DND-41 (cell line): Measurements from ENCODE around the gene SYNE4.

ENCODE experiments used
- ATAC-seq: fragments of 200-7000 bp; cut with Tn5 transposase; 3 replicates; pipeline ENCODE4 v1.9.1; 2021; ENCODE audit warnings: low read depth; ENCODE audit not compliant: insufficient read depth
- DNase-seq: peaks from one replicate; pipeline ENCODE4 v3.0.0-alpha.2; 2020
- H2AFZ ChIP-seq: 2 replicates; pipeline ENCODE4 v1.6.0; 2012; ENCODE audit warnings: low read depth, low read length
- H3K27ac ChIP-seq: 2 replicates; pipeline ENCODE4 v1.5.1; 2012; ENCODE audit warnings: low read length, inconsistent platforms
- H3K27me3 ChIP-seq: fragments of 200-600 bp; sonication (generic); 2 replicates; pipeline ENCODE4 v1.6.0; 2012; ENCODE audit warnings: low read length, mild to moderate bottlenecking, inconsistent platforms; ENCODE audit not compliant: insufficient read depth, poor library complexity
- H3K36me3 ChIP-seq: 2 replicates; pipeline ENCODE4 v1.5.1; 2012; ENCODE audit warnings: low read length, inconsistent platforms; ENCODE audit not compliant: insufficient read depth
- H3K4me1 ChIP-seq: 2 replicates; pipeline ENCODE4 v1.5.1; 2012; ENCODE audit warnings: mild to moderate bottlenecking, low read length; ENCODE audit not compliant: insufficient read depth
- H3K4me2 ChIP-seq: 2 replicates; pipeline ENCODE4 v1.6.0; 2012; ENCODE audit warnings: mild to moderate bottlenecking, moderate library complexity, low read length, inconsistent platforms; ENCODE audit not compliant: insufficient read depth
- H3K4me3 ChIP-seq, 2 experiments: fragments of 200-600 bp in 1 of 2; shearing (Covaris generic) in 1 of 2; 2 replicates each; pipeline ENCODE4 v1.5.1; 2012 to 2016; ENCODE audit warnings: inconsistent platforms in 2 of 2, low read length in 2 of 2, mild to moderate bottlenecking in 2 of 2, low read depth in 1 of 2, moderate library complexity in 1 of 2
- H3K79me2 ChIP-seq: 2 replicates; pipeline ENCODE4 v1.6.0; 2012; ENCODE audit warnings: low read length, inconsistent platforms; ENCODE audit not compliant: insufficient read depth
- H3K9ac ChIP-seq: 2 replicates; pipeline ENCODE4 v1.6.0; 2012; ENCODE audit warnings: low read depth, mild to moderate bottlenecking, inconsistent platforms, low read length, moderate library complexity
- H3K9me3 ChIP-seq: 2 replicates; pipeline ENCODE4 v1.5.1; 2012; ENCODE audit warnings: low read length, moderate library complexity, mild to moderate bottlenecking, inconsistent platforms; ENCODE audit not compliant: insufficient read depth, severe bottlenecking
- H4K20me1 ChIP-seq: 2 replicates; pipeline ENCODE4 v1.6.0; 2012; ENCODE audit warnings: low read length; ENCODE audit not compliant: insufficient read depth
- CTCF ChIP-seq: IDR thresholded peaks from 2 replicates; pipeline ENCODE4 v1.5.1; 2012; ENCODE audit warnings: borderline replicate concordance, low read length, moderate library complexity, mild to moderate bottlenecking; ENCODE audit not compliant: poor library complexity, severe bottlenecking; ENCODE audit errors: extremely low read depth
- EZH2 ChIP-seq: IDR thresholded peaks from 3 replicates; pipeline ENCODE4 v1.6.1; 2012; ENCODE audit warnings: borderline replicate concordance, low read depth, mild to moderate bottlenecking, moderate library complexity, low read length, inconsistent platforms; ENCODE audit not compliant: severe bottlenecking

Gene SYNE4

DNA sequence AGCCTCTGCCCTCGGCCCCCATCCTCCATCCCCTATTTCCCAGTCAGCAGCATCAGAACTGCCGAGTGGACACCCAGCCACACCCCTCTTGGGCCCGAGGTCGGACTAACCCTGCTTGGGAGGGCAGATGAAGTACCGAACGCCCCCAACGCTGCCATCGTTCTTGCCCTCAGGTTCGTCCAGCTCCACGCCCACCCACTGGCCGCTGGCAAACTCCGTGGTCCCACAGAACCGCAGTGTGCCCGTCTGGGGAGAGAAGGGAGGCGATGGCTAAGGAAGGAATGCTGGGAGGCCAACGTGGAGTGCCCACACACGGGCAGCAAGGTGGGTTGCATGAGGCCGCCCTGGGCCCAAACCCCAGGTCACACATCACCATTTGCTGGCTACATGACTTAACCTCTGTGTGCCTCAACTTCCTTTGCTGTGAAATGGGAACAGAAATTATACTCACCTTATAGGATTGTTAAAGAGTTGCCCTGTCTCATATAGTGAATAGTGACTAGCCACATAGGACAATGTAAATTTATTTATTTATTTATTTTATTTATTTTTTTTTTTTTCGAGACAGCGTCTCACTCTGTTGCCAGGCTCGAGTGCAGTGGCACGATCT lies 10.6 kb upstream of the SYNE4 start:
- Histone ChIP-seq H3K4me1 (peaks cover 15% of the 10 kb centered on the region), H3K27ac (no peak overlapping the region), H3K9ac (no peak overlapping the region), H3K27me3 (no peaks in the 10 kb centered on the region), H3K4me2 (no peak overlapping the region), H3K79me2 (peaks cover 22% of the 10 kb centered on the region), H2AFZ (no peak overlapping the region), H3K36me3 (peaks cover 53% of the 10 kb centered on the region), H4K20me1 (no peaks in the 10 kb centered on the region), H3K9me3 (no peaks in the 10 kb centered on the region), H3K4me3 (no peak overlapping the region)
- DNase-seq (no peak), ATAC-seq (no peak)
- TF ChIP-seq EZH2: no peak
- no peak for TF ChIP-seq CTCF

GRCh38 chr19:36014012-36014924 lies 5.7 kb upstream of the SYNE4 start, which contains the start of gene ALKBH6:
Gene ALKBH6, minus strand, starts transcription at chr19:36014213. Its CDS starts 816 bp downstream, at chr19:36013397.
- Histone ChIP-seq H3K79me2 (peaks cover 36% of the 10 kb centered on the region), H3K27ac (peak within 1 kb of the TSS; percentile 90), H3K4me3 (peak within 1 kb of the TSS; percentile 67 to 96), H3K9me3 (no peaks in the 10 kb centered on the region), H3K27me3 (no peaks in the 10 kb centered on the region), H3K36me3 (peaks cover 21% of the 10 kb centered on the region; the same call in 1 of the 2 replicates), H3K9ac (peak within 1 kb of the TSS; percentile 92), H3K4me2 (peak within 1 kb of the TSS; percentile 96), H4K20me1 (no peaks in the 10 kb centered on the region), H2AFZ (peak within 1 kb of the TSS; percentile 97), H3K4me1 (peaks cover 28% of the 10 kb centered on the region)
- peak; percentile 24 for TF ChIP-seq CTCF
- no peak for TF ChIP-seq EZH2
- peak; percentile 100 for DNase-seq
- ATAC-seq: peak; percentile 98

DNA sequence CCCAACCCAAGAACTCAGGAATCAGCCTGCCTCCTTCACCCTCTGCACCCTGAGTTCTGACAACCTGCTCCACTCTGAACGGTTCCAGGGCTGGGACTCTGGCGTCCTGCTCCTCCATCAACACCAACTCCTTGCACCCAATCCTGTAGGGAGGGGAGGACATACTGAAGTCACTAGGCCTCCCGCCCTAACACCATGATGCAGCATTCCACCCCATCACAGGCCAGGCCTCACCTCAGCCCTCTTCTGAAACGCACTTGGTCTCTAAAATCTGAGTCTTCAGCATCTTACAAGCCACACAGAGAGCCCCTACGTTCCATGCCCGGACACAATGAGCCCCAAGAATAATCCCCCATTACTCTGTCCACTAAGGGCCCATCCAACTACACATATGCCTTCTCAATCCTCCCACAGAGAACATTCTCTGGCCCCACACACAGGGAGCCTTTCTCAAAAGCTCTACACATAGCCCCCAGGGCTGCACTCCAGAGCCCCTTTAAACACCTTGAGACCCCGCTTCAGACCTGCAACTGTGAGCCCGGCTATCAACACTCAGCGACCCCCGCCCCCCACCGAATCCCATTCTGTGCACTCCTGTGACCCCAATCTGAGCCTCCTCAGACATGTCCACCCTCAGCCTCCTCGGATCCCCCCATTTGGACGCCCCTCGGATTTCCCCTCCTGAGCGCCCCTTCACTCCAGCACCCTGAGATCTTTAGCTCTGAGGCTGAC lies 4.8 kb upstream of the SYNE4 start:
- ATAC-seq (no peak), DNase-seq (no peak)
- H3K27ac ChIP-seq: peak overlapping the region; percentile 90
- H3K4me2 ChIP-seq: peak overlapping the region; percentile 96
- H3K36me3 ChIP-seq: 0 out of 2 replicates have a peak, but pooled peaks cover 15% of the 10 kb centered on the region
- H3K4me3 ChIP-seq: peak overlapping the region; percentile 67 to 96
- no peaks in the 10 kb centered on the region for H3K9me3 ChIP-seq
- peaks cover 36% of the 10 kb centered on the region for H3K79me2 ChIP-seq
- peak overlapping the region; percentile 97 for H2AFZ ChIP-seq
- TF ChIP-seq EZH2 (no peak), CTCF (no peak)
- no peaks in the 10 kb centered on the region for H4K20me1 ChIP-seq
- no peaks in the 10 kb centered on the region for H3K27me3 ChIP-seq
- H3K4me1 ChIP-seq: peaks cover 28% of the 10 kb centered on the region
- peak overlapping the region; percentile 92 for H3K9ac ChIP-seq
